ENCODE data around the gene COL7A1. TPM values are rescaled to one million over a fixed set of nuclear protein-coding genes. Genes with fewer than 3 reads are reported as not detected.

The COL7A1 gene
- total and polyA plus RNA-seq, 2 of the 8 experiments (the other 6 are each of a cell fraction or from before 2014, with no cell fraction given), result 10.7 to 13.9 TPM

GRCh38 chr3:48546203-48546829 is 48.8 kb downstream of the COL7A1 start (continued):
- TF ChIP-seq SIRT6 (IDR thresholded peaks at IDR 0.05; ENCODE audit: low read length) (no peak), NANOG (IDR thresholded peaks at IDR 0.05; ENCODE audit: insufficient read depth, low read depth, low read length, poor library complexity, severe bottlenecking) (no peak), ZNF274 (IDR thresholded peaks at IDR 0.05; ENCODE audit: borderline replicate concordance, extremely low read depth, low read length) (no peak), EZH2 (IDR thresholded peaks at IDR 0.05; ENCODE audit: low read depth, low read length, severe bottlenecking) (no peak)

Measured in H1 (cell line).